ENCODE results near the gene WEE2.
A peak's percentile ranks its signal among the peaks of the same experiment; 100 is the strongest.
"Not testable (repeated sequence)": the region's sequence is repeated elsewhere in the genome, so short reads cannot be mapped to it uniquely, and the experiment has no call there.

The WEE2 gene

DNA sequence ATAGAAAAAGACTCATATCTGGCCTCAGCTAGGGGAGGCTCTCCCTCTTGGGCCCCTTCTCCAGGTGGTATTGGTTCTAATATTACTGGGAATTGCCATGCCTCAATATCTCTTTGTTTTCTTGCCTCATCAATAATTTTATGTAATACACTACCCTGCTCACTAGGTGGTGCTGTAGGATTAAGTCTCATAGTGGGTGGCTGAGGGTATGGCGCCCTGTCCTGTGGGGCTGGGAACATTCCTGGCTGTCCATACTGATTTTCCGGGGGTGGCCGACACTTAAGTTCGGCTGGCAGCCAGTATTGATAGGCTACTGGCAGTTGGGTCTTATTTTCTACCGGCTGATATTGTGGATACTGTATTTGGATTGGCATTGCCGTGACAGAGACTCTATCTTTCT, 46.8 kb downstream of the WEE2 start:
- Histone ChIP-seq H3K9me3 (ENCODE audit: insufficient read depth, low read length) (peaks cover 10% of the 10 kb centered on the region), H2AFZ (ENCODE audit: low read depth, low read length) (no peak overlapping the region), H3K27ac (ENCODE audit: low read length) (no peak overlapping the region), H3K36me3 (replicated peaks; ENCODE audit: low read depth, low read length) (peaks cover 41% of the 10 kb centered on the region), H4K20me1 (ENCODE audit: insufficient read depth, low read length) (no peaks in the 10 kb centered on the region), H3K4me3 (ENCODE audit: low read length) (no peak overlapping the region), H3K4me2 (ENCODE audit: low read length) (no peak overlapping the region), H3K4me1 (ENCODE audit: low read length) (no peaks in the 10 kb centered on the region), H3K9ac (ENCODE audit: low read length) (no peak overlapping the region), H3K27me3 (ENCODE audit: low read depth, low read length) (no peaks in the 10 kb centered on the region), H3K79me2 (ENCODE audit: low read length) (no peaks in the 10 kb centered on the region)
- no peak for TF ChIP-seq EZH2phosphoT487 (IDR thresholded peaks at IDR 0.05; ENCODE audit: low read depth)
- TF ChIP-seq, protein P1, sequence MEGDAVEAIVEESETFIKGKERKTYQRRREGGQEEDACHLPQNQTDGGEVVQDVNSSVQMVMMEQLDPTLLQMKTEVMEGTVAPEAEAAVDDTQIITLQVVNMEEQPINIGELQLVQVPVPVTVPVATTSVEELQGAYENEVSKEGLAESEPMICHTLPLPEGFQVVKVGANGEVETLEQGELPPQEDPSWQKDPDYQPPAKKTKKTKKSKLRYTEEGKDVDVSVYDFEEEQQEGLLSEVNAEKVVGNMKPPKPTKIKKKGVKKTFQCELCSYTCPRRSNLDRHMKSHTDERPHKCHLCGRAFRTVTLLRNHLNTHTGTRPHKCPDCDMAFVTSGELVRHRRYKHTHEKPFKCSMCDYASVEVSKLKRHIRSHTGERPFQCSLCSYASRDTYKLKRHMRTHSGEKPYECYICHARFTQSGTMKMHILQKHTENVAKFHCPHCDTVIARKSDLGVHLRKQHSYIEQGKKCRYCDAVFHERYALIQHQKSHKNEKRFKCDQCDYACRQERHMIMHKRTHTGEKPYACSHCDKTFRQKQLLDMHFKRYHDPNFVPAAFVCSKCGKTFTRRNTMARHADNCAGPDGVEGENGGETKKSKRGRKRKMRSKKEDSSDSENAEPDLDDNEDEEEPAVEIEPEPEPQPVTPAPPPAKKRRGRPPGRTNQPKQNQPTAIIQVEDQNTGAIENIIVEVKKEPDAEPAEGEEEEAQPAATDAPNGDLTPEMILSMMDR (IDR thresholded peaks at IDR 0.05; ENCODE audit: low read depth, low read length) = peak; percentile 58

DNA sequence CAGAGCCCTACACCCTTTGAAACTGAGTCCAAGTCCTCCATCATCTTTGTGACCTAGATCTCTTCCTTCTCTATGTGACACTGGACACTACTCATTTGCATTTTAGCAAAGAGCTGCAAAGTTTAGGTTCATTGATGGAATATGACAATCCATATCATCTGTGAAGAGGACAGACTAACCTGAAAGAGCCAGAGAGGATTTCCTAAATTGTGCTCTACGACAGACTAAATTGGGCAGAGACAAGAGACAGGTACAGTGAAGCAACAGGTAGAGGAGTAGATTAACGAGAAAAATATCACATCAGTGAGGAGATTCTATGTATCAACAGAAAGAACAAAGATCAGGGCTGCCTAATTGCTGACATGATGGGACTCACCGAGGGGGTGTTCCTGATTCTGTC, 55.6 kb downstream of the WEE2 start, which contains the start of gene TAS2R3:
Gene TAS2R3 (plus strand): TSS at position 301 of the 400 bp plus-strand sequence. CDS start 62 bp downstream, at position 363.
- no peaks in the 10 kb centered on the region for H3K79me2 ChIP-seq (ENCODE audit: low read length)
- no peaks in the 10 kb centered on the region for H3K27me3 ChIP-seq (ENCODE audit: low read depth, low read length)
- H3K4me2 ChIP-seq (ENCODE audit: low read length) = no peak within 1 kb of the TSS
- no peaks in the 10 kb centered on the region for H3K9me3 ChIP-seq (ENCODE audit: insufficient read depth, low read length)
- H3K36me3 ChIP-seq (replicated peaks; ENCODE audit: low read depth, low read length) = peaks cover 8% of the 10 kb centered on the region
- no peaks in the 10 kb centered on the region for H4K20me1 ChIP-seq (ENCODE audit: insufficient read depth, low read length)
- H3K4me3 ChIP-seq (ENCODE audit: low read length) = no peak within 1 kb of the TSS
- TF ChIP-seq, protein P1 (IDR thresholded peaks at IDR 0.05; ENCODE audit: low read depth, low read length) = no peak
- H2AFZ ChIP-seq (ENCODE audit: low read depth, low read length) = no peak within 1 kb of the TSS
- H3K4me1 ChIP-seq (ENCODE audit: low read length) = no peaks in the 10 kb centered on the region
- H3K27ac ChIP-seq (ENCODE audit: low read length) = no peak within 1 kb of the TSS
- no peak within 1 kb of the TSS for H3K9ac ChIP-seq (ENCODE audit: low read length)

DNA sequence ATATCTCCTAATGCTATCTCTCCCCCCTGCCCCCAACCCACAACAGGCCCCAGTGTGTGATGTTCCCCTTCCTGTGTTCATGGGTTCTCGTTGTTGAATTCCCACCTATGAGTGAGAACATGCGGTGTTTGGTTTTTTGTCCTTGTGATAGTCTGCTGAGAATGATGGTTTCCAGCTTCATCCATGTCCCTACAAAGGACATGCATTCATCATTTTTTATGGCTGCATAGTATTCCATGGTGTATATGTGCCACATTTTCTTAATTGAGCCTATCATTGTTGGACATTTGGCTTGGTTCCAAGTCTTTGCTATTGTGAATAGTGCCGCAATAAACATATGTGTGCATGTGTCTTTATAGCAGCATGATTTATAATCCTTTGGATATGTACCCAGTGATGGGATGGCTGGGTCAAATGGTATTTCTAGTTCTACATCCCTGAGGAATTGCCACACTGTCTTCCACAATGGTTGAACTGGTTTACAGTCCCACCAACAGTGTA, 62.0 kb downstream of the WEE2 start:
- not testable (repeated sequence) for H3K9me3 ChIP-seq (ENCODE audit: insufficient read depth, low read length); H3K27ac ChIP-seq (ENCODE audit: low read length); H3K4me1 ChIP-seq (ENCODE audit: low read length); H3K36me3 ChIP-seq (replicated peaks; ENCODE audit: low read depth, low read length); H4K20me1 ChIP-seq (ENCODE audit: insufficient read depth, low read length); H2AFZ ChIP-seq (ENCODE audit: low read depth, low read length); H3K4me2 ChIP-seq (ENCODE audit: low read length); H3K4me3 ChIP-seq (ENCODE audit: low read length); H3K9ac ChIP-seq (ENCODE audit: low read length); H3K27me3 ChIP-seq (ENCODE audit: low read depth, low read length); H3K79me2 ChIP-seq (ENCODE audit: low read length)

DNA sequence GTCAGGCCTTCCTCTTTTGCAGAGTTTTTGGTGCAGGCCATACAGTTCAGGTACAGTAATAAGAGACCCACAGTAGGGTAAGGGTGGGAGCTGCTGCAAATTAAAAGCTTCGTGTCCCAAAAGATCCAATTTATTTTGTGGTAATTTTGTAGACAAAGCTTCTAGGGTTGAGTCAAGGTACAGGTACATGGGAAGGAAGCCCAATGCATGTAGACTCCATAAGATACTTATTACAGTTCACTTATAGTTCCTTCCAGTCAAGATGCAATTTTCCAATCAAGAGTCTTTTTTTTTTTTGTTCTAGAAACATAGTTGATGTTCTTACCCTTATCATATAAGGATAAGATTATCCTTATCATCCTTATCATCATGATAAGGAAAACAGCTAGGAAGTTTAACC, 68.2 kb downstream of the WEE2 start, which contains the start of gene TAS2R4:
Gene TAS2R4 (plus strand): TSS at position 301 of the 400 bp plus-strand sequence. CDS start 1,815 bp downstream, outside the sequence.
- TF ChIP-seq EZH2phosphoT487 (IDR thresholded peaks at IDR 0.05; ENCODE audit: low read depth) = no peak
- TF ChIP-seq, protein P1 (IDR thresholded peaks at IDR 0.05; ENCODE audit: low read depth, low read length) = no peak
- Histone ChIP-seq H3K9me3 (ENCODE audit: insufficient read depth, low read length) (no peaks in the 10 kb centered on the region), H3K79me2 (ENCODE audit: low read length) (no peaks in the 10 kb centered on the region), H4K20me1 (ENCODE audit: insufficient read depth, low read length) (no peaks in the 10 kb centered on the region), H3K4me3 (ENCODE audit: low read length) (no peak within 1 kb of the TSS), H3K27ac (ENCODE audit: low read length) (no peak within 1 kb of the TSS), H2AFZ (ENCODE audit: low read depth, low read length) (no peak within 1 kb of the TSS), H3K9ac (ENCODE audit: low read length) (no peak within 1 kb of the TSS), H3K4me1 (ENCODE audit: low read length) (no peaks in the 10 kb centered on the region), H3K27me3 (ENCODE audit: low read depth, low read length) (no peaks in the 10 kb centered on the region), H3K4me2 (ENCODE audit: low read length) (no peak within 1 kb of the TSS), H3K36me3 (replicated peaks; ENCODE audit: low read depth, low read length) (peaks cover 14% of the 10 kb centered on the region)
